Upper lobe of right lung (tissue), 1 donor: ENCODE results near the gene CCDC183. TPM values are rescaled to one million over a fixed set of nuclear protein-coding genes. Genes with fewer than 3 reads are reported as not detected.

ENCODE experiments used
- ATAC-seq: fragments of 200-7000 bp; cut with Tn5 transposase; one replicate; pipeline ENCODE4 v1.9.1; 2020; ENCODE audit warnings: mild to moderate bottlenecking, moderate library complexity
- DNase-seq: peaks from one replicate; pipeline ENCODE4 v3.0.0-alpha.2; 2020
- H3K27ac ChIP-seq: fragments of 200-600 bp; one replicate; pipeline ENCODE4 v1.8.0; 2022
- H3K27me3 ChIP-seq: fragments of 200-600 bp; one replicate; pipeline ENCODE4 v1.8.0; 2022; ENCODE audit warnings: mild to moderate bottlenecking
- H3K36me3 ChIP-seq: fragments of 200-600 bp; one replicate; pipeline ENCODE4 v1.8.0; 2022
- H3K4me1 ChIP-seq: fragments of 200-600 bp; one replicate; pipeline ENCODE4 v1.8.0; 2022
- H3K4me3 ChIP-seq: fragments of 200-600 bp; one replicate; pipeline ENCODE4 v1.8.0; 2022; ENCODE audit warnings: mild to moderate bottlenecking
- H3K9me3 ChIP-seq: fragments of 200-600 bp; one replicate; pipeline ENCODE4 v1.8.0; 2022
- intact Hi-C: fragments of 100-400 bp; cut with DNase I; formaldehyde crosslinking; loops from one replicate; pipeline ENCODE4 v1.11.0; 2022
- total RNA-seq: library from RNA; stranded (reverse); fragmentation: NEBNext Ultra II Directional; extraction: Animal tissue kit (Norgen Biotek cat#: 25700); gene quantifications from one replicate; pipeline ENCODE4 v1.2.1, GENCODE V29; 2021
- TF ChIP-seq, protein P1 (sequence below): fragments of 200-600 bp; IDR thresholded peaks from one replicate; pipeline ENCODE4 v1.8.0; 2022; ENCODE audit warnings: antibody characterized with exemption
- donor health status: DM: no; HTN: yes; CAD: no; lungs with severe emphysema.

CCDC183 gene
- total RNA-seq, 1 donor from 2014 or later, result 4.0 TPM

DNA sequence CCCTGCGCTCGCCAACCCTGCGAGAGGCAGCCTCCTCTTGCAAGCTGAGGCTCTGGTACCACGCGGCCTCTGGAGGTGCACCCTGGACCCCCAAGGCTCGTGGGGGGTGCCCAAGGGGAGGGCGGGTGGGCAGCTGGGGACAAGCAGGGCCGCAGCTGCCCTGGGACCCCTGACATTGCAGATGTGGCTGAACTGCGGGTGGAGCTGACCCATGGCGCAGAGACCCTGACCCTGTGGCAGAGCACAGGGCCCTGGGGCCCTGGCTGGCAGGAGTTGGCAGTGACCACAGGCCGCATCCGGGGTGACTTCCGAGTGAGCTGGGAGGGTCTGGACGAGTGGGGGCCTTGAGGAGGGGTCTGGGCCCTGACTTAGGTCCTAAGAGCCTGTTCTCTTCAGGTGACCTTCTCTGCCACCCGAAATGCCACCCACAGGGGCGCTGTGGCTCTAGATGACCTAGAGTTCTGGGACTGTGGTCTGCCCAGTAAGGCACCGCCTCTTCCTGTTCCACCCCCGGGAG is 57.5 kb downstream of the CCDC183 start:
- DNase-seq (no peak), ATAC-seq (no peak)
- Histone ChIP-seq H3K27me3 (no peaks in the 10 kb centered on the region), H3K4me1 (peaks cover 12% of the 10 kb centered on the region), H3K9me3 (no peaks in the 10 kb centered on the region), H3K27ac (no peak overlapping the region), H3K36me3 (no peaks in the 10 kb centered on the region), H3K4me3 (no peak overlapping the region)
- TF ChIP-seq, protein P1, sequence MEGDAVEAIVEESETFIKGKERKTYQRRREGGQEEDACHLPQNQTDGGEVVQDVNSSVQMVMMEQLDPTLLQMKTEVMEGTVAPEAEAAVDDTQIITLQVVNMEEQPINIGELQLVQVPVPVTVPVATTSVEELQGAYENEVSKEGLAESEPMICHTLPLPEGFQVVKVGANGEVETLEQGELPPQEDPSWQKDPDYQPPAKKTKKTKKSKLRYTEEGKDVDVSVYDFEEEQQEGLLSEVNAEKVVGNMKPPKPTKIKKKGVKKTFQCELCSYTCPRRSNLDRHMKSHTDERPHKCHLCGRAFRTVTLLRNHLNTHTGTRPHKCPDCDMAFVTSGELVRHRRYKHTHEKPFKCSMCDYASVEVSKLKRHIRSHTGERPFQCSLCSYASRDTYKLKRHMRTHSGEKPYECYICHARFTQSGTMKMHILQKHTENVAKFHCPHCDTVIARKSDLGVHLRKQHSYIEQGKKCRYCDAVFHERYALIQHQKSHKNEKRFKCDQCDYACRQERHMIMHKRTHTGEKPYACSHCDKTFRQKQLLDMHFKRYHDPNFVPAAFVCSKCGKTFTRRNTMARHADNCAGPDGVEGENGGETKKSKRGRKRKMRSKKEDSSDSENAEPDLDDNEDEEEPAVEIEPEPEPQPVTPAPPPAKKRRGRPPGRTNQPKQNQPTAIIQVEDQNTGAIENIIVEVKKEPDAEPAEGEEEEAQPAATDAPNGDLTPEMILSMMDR, result no peak
- intact Hi-C loops, result no loop called here

DNA sequence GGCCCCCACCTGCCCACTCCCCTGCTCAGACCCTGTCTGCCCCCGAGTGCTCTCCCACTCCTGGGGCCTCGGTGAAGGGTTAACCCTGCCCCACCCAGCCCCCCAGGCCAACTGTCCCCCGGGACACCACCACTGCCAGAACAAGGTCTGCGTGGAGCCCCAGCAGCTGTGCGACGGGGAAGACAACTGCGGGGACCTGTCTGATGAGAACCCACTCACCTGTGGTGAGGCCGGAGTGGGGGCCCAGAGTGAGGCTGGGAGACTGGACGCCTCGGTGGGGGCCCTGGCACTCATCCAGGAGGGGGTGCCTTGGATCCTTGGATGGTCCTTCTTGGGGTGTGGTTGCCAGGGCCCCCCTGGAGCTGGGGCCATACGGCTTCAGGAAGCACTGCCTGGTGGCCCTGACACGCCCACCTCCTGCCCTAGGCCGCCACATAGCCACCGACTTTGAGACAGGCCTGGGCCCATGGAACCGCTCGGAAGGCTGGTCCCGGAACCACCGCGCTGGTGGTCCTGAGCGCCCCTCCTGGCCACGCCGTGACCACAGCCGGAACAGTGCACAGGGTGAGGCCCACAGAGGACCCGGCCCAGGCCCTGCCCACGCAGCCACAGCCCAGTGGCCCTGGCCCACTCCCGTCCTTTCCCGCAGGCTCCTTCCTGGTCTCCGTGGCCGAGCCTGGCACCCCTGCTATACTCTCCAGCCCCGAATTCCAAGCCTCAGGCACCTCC is 58.1 kb downstream of the CCDC183 start:
- Histone ChIP-seq H3K36me3 (no peaks in the 10 kb centered on the region), H3K4me3 (no peak overlapping the region), H3K27me3 (no peaks in the 10 kb centered on the region), H3K27ac (no peak overlapping the region), H3K9me3 (no peaks in the 10 kb centered on the region), H3K4me1 (peaks cover 14% of the 10 kb centered on the region)
- intact Hi-C loops, result no loop called here
- ATAC-seq (no peak), DNase-seq (no peak)
- TF ChIP-seq, protein P1, result no peak

DNA sequence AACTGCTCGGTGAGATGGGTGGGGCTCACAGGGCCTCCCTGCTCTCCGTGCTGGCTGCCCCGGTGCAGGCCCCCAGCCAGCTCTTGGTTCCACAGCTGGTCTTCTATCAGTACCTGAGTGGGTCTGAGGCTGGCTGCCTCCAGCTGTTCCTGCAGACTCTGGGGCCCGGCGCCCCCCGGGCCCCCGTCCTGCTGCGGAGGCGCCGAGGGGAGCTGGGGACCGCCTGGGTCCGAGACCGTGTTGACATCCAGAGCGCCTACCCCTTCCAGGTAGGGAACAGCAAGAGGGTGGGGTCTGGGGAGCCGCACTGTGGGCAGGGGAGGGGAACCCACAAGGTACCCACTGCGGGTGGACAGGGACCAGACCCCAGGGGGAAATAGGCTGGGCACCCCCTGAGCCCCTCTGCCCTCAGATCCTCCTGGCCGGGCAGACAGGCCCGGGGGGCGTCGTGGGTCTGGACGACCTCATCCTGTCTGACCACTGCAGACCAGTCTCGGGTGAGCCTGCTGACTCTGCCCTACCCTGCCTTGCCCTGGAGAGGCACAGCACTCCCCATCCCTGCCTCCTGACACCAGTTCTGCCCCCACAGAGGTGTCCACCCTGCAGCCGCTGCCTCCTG is 58.8 kb downstream of the CCDC183 start:
- Histone ChIP-seq H3K4me1 (peaks cover 13% of the 10 kb centered on the region), H3K9me3 (no peaks in the 10 kb centered on the region), H3K27ac (no peak overlapping the region), H3K36me3 (no peaks in the 10 kb centered on the region), H3K27me3 (no peaks in the 10 kb centered on the region), H3K4me3 (no peak overlapping the region)
- no peak for DNase-seq
- intact Hi-C loops, result no loop called here
- no peak for ATAC-seq
- TF ChIP-seq, protein P1, result no peak

DNA sequence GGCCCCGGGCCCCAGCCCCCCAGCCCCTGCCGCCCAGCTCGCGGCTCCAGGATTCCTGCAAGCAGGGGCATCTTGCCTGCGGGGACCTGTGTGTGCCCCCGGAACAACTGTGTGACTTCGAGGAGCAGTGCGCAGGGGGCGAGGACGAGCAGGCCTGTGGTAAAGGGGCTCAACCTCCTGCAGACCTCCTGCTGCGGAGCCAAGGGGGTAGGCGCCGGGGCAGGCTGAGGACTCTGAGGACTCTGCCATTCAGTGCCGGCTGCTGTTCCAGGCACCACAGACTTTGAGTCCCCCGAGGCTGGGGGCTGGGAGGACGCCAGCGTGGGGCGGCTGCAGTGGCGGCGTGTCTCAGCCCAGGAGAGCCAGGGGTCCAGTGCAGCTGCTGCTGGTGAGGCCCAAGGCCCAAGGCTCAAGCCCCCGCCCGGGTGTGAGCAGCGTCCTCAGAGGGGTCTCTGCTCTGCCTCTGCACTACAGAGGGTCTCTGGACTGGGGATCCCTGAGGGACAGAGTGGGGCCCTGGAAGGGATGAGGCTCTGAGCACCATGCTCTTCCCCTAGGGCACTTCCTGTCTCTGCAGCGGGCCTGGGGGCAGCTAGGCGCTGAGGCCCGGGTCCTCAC is 59.4 kb downstream of the CCDC183 start:
- Histone ChIP-seq H3K4me3 (no peak overlapping the region), H3K9me3 (no peaks in the 10 kb centered on the region), H3K27me3 (no peaks in the 10 kb centered on the region), H3K4me1 (peaks cover 7% of the 10 kb centered on the region), H3K27ac (no peak overlapping the region), H3K36me3 (peaks cover 1% of the 10 kb centered on the region)
- TF ChIP-seq, protein P1, result no peak
- intact Hi-C loops, result no loop called here
- DNase-seq (no peak), ATAC-seq (no peak)

DNA sequence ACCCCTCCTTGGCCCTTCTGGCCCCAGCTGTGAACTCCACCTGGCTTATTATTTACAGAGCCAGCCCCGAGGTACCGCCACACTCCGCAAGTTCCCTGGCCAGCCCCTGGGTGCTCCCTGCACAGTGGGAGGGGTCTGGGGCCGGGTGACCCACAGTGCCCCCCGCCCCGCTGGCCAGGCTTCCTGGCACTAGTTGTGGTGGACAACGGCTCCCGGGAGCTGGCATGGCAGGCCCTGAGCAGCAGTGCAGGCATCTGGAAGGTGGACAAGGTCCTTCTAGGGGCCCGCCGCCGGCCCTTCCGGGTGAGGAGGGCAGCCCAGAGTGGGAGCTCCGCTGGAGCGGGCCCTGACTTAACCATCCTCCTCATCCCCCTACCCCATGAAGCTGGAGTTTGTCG is 59.9 kb downstream of the CCDC183 start:
- TF ChIP-seq, protein P1, result no peak
- H3K27me3 ChIP-seq, result no peaks in the 10 kb centered on the region
- ATAC-seq (no peak), DNase-seq (no peak)
- H3K36me3 ChIP-seq, result peaks cover 7% of the 10 kb centered on the region
- no peaks in the 10 kb centered on the region for H3K9me3 ChIP-seq
- no peak overlapping the region for H3K4me3 ChIP-seq
- peaks cover 4% of the 10 kb centered on the region for H3K4me1 ChIP-seq
- intact Hi-C loops, result no loop called here
- no peak overlapping the region for H3K27ac ChIP-seq
